GM10266 (cell line): ENCODE results near the gene LHX3.

ENCODE experiments used
- DNase-seq: peaks from one replicate; pipeline ENCODE4 v3.0.0; 2012; ENCODE audit errors: extremely low spot score
- TF ChIP-seq, protein P1 (sequence below): IDR thresholded peaks from 2 replicates; pipeline ENCODE4 v1.5.1; 2012; ENCODE audit warnings: mild to moderate bottlenecking, low read depth; ENCODE audit not compliant: control insufficient read depth, insufficient read depth; ENCODE audit errors: missing control alignments

LHX3 gene

DNA sequence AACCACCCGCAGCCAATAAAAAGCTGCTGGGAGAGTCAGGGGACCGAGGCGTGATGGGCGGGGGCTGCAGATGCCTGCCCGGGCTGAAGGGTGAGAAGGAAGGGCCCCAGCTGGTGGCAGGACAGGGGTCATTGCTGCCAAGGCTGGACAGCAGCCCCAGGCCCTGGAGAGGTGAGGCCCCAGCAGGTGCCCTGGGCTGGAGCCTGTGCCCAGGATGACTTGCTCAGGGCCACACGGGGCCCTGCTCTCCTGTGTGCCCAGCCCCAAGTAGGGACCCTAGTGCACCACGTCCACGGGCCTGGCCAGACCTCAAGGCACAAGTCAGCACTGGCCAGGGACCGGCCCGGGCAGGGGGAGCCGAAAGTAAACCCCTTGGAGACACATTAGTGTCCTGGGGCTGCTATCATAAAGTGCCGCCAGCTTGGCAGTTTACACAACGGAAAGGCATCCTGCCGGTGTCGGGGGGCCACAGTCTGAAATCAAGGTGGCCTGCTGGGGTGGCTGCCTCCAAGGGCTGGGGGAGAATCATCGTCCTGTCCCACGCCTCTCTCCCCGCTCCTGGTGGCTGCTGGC lies 22.0 kb downstream of the LHX3 start:
- TF ChIP-seq, protein P1, sequence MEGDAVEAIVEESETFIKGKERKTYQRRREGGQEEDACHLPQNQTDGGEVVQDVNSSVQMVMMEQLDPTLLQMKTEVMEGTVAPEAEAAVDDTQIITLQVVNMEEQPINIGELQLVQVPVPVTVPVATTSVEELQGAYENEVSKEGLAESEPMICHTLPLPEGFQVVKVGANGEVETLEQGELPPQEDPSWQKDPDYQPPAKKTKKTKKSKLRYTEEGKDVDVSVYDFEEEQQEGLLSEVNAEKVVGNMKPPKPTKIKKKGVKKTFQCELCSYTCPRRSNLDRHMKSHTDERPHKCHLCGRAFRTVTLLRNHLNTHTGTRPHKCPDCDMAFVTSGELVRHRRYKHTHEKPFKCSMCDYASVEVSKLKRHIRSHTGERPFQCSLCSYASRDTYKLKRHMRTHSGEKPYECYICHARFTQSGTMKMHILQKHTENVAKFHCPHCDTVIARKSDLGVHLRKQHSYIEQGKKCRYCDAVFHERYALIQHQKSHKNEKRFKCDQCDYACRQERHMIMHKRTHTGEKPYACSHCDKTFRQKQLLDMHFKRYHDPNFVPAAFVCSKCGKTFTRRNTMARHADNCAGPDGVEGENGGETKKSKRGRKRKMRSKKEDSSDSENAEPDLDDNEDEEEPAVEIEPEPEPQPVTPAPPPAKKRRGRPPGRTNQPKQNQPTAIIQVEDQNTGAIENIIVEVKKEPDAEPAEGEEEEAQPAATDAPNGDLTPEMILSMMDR = no peak

DNA sequence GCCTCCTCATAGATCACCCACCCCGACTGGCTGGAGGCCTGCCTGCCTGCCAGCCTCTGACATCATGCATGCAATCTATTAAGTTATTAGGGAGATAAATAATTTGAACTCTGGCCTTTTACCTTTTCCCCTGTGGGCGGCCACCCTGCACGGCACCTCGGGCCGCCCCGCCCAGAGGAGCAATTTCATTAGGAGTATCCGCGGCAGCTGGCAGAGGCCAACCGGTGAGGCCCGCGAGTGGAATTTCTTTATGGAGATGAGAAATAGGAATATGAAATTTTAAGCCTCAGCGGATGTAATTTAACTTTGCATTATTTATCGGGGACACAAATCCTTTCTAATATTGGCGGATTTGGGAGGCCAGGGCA lies 22.5 kb downstream of the LHX3 start:
- no peak for DNase-seq
- TF ChIP-seq, protein P1 = no peak

More for the DNA sequence above, 22.0 kb downstream of the LHX3 start:
- no peak for DNase-seq

DNA sequence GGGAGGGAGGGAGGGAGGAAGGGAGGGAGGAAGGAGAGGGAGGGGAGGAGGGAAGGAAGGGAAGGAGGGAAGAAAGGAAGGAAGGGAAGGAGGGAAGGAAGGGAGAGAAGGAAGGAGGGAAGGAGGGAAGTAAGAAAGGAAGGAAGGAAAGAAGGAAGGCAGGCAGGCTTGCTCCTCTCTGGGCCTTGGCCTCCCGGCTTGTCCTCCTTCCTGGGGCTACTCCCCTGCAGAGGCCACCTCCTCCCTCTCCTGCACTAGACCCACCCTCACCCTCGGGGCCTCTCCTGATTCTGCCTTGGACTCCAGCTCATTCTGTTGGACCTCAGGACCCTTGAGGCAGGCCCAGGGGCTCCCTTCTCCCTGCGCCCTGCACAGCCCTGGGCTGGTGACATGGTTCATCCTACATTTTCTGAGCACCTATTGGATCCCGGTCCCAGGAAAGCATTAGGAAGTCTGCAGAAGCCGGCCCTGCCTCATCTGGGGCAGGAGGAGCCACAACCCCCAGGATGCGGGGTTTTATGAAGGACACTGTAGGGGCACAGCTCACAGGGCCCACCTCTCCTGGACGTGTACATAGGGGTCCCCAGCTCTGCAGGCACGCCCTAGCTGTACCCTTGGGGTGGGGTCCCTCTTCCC lies 23.0 kb downstream of the LHX3 start:
- DNase-seq = no peak
- TF ChIP-seq, protein P1 = no peak

GRCh38 chr9:136180586-136180985 lies 24.3 kb downstream of the LHX3 start:
- no peak for DNase-seq
- TF ChIP-seq, protein P1 = no peak

- no peak for DNase-seq
- TF ChIP-seq, protein P1 = no peak
Observed at GRCh38 chr9:136179761-136180160, 25.2 kb downstream of the LHX3 start.

DNA sequence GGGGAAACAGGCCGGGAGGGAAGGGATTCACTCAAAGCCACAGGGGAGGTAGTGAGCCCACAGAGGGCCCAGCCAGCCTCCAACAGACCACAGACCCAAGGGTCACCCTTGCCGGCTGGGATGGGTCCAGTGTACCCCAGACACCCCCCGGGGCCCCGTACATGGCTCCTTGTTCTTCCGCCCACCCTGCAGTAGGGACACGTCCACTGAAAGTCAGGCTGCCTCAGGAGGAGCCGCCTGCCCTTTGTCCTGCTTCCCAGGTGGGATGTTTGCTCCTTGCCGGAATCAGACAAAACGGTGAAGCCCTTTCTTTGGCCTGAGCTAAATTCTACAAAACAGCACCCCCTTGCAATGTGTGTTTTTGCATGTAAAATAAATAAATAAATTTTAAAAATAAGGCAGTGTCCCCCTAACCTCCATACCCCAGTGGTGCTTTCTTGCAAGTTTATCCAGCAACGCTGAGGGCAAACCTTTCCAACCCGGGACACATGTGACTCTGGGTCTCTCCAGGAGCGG lies 25.8 kb downstream of the LHX3 start:
- DNase-seq = no peak
- TF ChIP-seq, protein P1 = no peak

- TF ChIP-seq, protein P1 = no peak
Observed at GRCh38 chr9:136178773-136179075, 26.2 kb downstream of the LHX3 start.

More at GRCh38 chr9:136178773-136179075, 26.2 kb downstream of the LHX3 start:
- no peak for DNase-seq
